Psoas muscle (tissue), 8 donors: Measurements from ENCODE around the gene HOXA5. TPM values are rescaled to one million over a fixed set of nuclear protein-coding genes. Genes with fewer than 3 reads are reported as not detected.

ENCODE experiments used
- ATAC-seq, 4 donors: fragments of 200-7000 bp; cut with Tn5 transposase; one replicate each; pipeline ENCODE4 v1.9.1; 2020; ENCODE audit warnings: moderate library complexity in 3 of 4, mild to moderate bottlenecking in 2 of 4
- DNase-seq, 2 donors: peaks; one replicate each; pipeline ENCODE4 v3.0.0-alpha.2; 2020
- H3K27ac ChIP-seq: fragments of 200-600 bp; one replicate; pipeline ENCODE4 v1.8.0; 2022
- H3K27me3 ChIP-seq, 3 donors: fragments of 200-600 bp in 1 of 3; one replicate each; pipeline versions ENCODE4 v1.6.1 to v1.8.0; 2013 to 2022; ENCODE audit warnings: low read length in 2 of 3, mild to moderate bottlenecking in 2 of 3, moderate library complexity in 1 of 3; ENCODE audit not compliant: insufficient read depth in 3 of 3
- H3K36me3 ChIP-seq, 2 donors: fragments of 200-600 bp in 1 of 2; one replicate each; pipeline versions ENCODE4 v1.6.1 to v1.8.0; 2013 to 2022; ENCODE audit warnings: low read depth in 1 of 2, mild to moderate bottlenecking in 1 of 2, moderate library complexity in 1 of 2; ENCODE audit not compliant: insufficient read depth in 1 of 2
- H3K4me1 ChIP-seq: fragments of 200-600 bp; one replicate; pipeline ENCODE4 v1.8.0; 2022
- H3K4me3 ChIP-seq: fragments of 200-600 bp; one replicate; pipeline ENCODE4 v1.8.0; 2022; ENCODE audit warnings: mild to moderate bottlenecking
- H3K9me3 ChIP-seq: fragments of 200-600 bp; one replicate; pipeline ENCODE4 v1.8.0; 2022
- WGBS, 3 donors: extraction: QIAGEN DNeasy Blood & Tissue Kit; methylation state at CpG; one replicate each; pipeline versions ENCODE4 v1.1.6 to v1.1.7; 2013; 5-methylcytosine and 5-hydroxymethylcytosine counted together
- intact Hi-C, 2 donors: fragments of 100-400 bp; cut with DNase I; formaldehyde crosslinking; loops; one replicate each; pipeline versions ENCODE4 v1.11.0 to v1.14.2; 2022
- polyA plus RNA-seq, 3 donors: library from polyadenylated mRNA; stranded (reverse); fragments of 200-250 nt; gene quantifications; one replicate each; pipeline ENCODE4 v1.2.3, GENCODE V29; 2013
- total RNA-seq, 4 donors: library from RNA; stranded (reverse); fragmentation: NEBNext Ultra II Directional in 2 of 4; extraction: Animal tissue kit (Norgen Biotek cat#: 25700) in 2 of 4; gene quantifications; one replicate each; pipeline versions ENCODE4 v1.2.1 to v1.2.4, GENCODE V29; 2021 to 2023
- TF ChIP-seq, protein P1 (sequence below): fragments of 200-600 bp; IDR thresholded peaks from one replicate; pipeline ENCODE4 v1.8.0; 2022; ENCODE audit warnings: antibody characterized with exemption
- donor health status: healthy with polysubstance abuse.
- donor health status: DM: no; HTN: no; CAD: no; lungs with moderate emphysema.
- donor health status: Bipolar disorder and iron deficiency.
- donor health status: healthy.
- donor health status: DM: yes; HTN: yes; CAD: no.
- donor health status: DM: no; HTN: no; CAD: no.
- donor health status: DM: no; HTN: no; CAD: no.
- donor health status: DM: yes; HTN: yes; CAD: no.

HOXA5 gene
- total and polyA plus RNA-seq, 7 donors, result 2.6 to 18.8 (median 6.6) TPM

DNA sequence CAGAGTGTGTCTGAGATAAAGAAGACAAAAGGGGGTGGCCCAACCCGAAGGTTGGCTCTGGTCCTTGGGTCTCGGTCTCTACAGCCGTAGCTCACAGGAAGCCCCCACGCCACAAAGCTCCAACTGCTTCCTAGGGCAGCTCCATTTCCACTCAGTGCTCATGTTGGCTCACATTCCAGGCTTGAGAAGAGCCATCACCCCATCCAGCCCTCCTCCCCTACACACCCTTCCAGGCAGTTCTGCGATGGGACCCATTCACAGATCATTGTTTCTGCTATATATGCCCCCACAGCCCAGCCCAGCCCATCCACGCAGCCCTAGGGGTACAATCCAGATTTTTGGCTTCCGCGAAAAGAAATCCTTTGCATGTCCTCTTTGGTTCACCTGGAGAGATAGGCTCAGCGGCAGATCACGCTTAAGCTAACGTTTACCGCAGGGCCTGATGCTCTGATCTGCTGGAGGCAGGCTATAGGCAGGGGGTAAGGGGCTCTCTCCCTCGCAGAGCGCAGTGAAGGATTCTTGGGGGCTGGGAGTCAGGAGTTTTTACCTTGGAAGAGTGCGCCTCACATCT, 47.8 kb upstream of the HOXA5 start:
- Histone ChIP-seq H3K27ac (no peak overlapping the region), H3K36me3 (no peaks in the 10 kb centered on the region), H3K4me3 (no peak overlapping the region), H3K4me1 (peaks cover 8% of the 10 kb centered on the region), H3K9me3 (no peaks in the 10 kb centered on the region), H3K27me3 (peaks cover 0 to 97% (median 28%) of the 10 kb centered on the region in 3 donors)
- TF ChIP-seq, protein P1, sequence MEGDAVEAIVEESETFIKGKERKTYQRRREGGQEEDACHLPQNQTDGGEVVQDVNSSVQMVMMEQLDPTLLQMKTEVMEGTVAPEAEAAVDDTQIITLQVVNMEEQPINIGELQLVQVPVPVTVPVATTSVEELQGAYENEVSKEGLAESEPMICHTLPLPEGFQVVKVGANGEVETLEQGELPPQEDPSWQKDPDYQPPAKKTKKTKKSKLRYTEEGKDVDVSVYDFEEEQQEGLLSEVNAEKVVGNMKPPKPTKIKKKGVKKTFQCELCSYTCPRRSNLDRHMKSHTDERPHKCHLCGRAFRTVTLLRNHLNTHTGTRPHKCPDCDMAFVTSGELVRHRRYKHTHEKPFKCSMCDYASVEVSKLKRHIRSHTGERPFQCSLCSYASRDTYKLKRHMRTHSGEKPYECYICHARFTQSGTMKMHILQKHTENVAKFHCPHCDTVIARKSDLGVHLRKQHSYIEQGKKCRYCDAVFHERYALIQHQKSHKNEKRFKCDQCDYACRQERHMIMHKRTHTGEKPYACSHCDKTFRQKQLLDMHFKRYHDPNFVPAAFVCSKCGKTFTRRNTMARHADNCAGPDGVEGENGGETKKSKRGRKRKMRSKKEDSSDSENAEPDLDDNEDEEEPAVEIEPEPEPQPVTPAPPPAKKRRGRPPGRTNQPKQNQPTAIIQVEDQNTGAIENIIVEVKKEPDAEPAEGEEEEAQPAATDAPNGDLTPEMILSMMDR, result no peak
- peak in 1 of 2 donors; percentile 34 for DNase-seq
- no peak for ATAC-seq
- WGBS, 3 donors, result 79 to 91% (median 90%) methylated on average over 15 of the region's 15 CpGs
- intact Hi-C loops, result loop anchor here (5.0 to 10.0 kb wide), 4 partner anchors 594 to 906 kb away; no protein-coding TSS in a partner anchor

GRCh38 chr7:27189997-27190748, 46.7 kb upstream of the HOXA5 start:
- ATAC-seq (no peak), DNase-seq (peak in 1 of 2 donors; percentile 33)
- H3K36me3 ChIP-seq, result no peaks in the 10 kb centered on the region
- no peaks in the 10 kb centered on the region for H3K9me3 ChIP-seq
- WGBS, 3 donors, result 69 to 76% (median 73%) methylated on average over 7 of the region's 7 CpGs
- peaks cover 0 to 98% (median 31%) of the 10 kb centered on the region in 3 donors for H3K27me3 ChIP-seq
- peaks cover 11% of the 10 kb centered on the region for H3K4me1 ChIP-seq
- H3K27ac ChIP-seq, result no peak overlapping the region
- TF ChIP-seq, protein P1, result no peak
- intact Hi-C loops, result loop anchor here (5.0 to 10.0 kb wide), 4 partner anchors 595 to 907 kb away; no protein-coding TSS in a partner anchor
- H3K4me3 ChIP-seq, result no peak overlapping the region

DNA sequence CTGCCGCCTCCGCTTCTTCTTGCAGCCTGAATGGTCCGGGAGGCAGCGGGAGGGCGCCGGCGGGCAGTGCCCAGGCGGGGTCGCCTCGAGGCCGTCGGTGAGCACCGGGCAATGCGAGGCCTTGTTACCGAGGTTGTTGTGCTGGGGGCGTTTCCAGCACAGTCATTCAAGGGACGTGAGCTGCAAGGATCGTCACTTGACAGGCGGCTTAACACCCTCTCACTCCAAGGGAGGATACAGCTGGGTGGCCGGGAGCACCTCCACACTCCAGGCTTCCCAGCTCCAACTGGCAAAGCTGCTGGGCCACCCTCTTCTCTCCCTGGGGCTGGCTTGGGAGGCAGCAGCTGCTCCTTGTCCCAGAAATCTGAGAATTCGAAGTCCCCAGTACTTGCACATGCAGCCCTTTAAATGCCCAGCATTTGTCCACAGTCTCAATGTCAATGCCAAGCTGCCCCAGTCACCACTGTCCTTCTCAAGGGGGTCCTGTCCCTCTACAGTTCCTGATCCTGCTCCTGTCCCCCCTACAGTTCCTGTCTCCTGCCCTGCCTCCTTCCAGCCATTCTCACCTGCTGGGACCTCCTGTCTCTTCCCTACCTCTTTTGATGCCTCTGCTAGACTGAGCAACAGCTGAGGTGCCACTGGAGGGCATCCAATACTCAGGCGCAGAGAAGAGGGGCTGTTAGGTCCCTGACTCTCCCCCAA, 46.0 kb upstream of the HOXA5 start:
- no peak overlapping the region for H3K27ac ChIP-seq
- peak in 1 of 2 donors; percentile 47 for DNase-seq
- intact Hi-C loops, result no loop called here
- no peaks in the 10 kb centered on the region for H3K36me3 ChIP-seq
- H3K4me3 ChIP-seq, result peak overlapping the region; percentile 32
- H3K4me1 ChIP-seq, result peaks cover 16% of the 10 kb centered on the region
- no peaks in the 10 kb centered on the region for H3K9me3 ChIP-seq
- H3K27me3 ChIP-seq, result peaks cover 0 to 98% (median 31%) of the 10 kb centered on the region in 3 donors
- TF ChIP-seq, protein P1, result no peak
- no peak for ATAC-seq
- WGBS, 3 donors, result 59 to 69% (median 64%) methylated on average over 16 to 22 of the region's 22 CpGs

GRCh38 chr7:27188386-27189294, 45.2 kb upstream of the HOXA5 start:
- DNase-seq, result peak in 1 of 2 donors; percentile 53
- Histone ChIP-seq H3K36me3 (no peaks in the 10 kb centered on the region), H3K9me3 (no peaks in the 10 kb centered on the region), H3K27me3 (peaks cover 0 to 97% (median 28%) of the 10 kb centered on the region in 3 donors), H3K4me3 (peak overlapping the region; percentile 32), H3K27ac (no peak overlapping the region), H3K4me1 (peaks cover 22% of the 10 kb centered on the region)
- TF ChIP-seq, protein P1, result no peak
- 57 to 62% (median 60%) methylated on average over 48 to 49 of the region's 49 CpGs for WGBS, 3 donors
- ATAC-seq, result peak in 1 of 4 donors; percentile 11
- intact Hi-C loops, result no loop called here
